PC-3 (cell line): Measurements from ENCODE around the gene DOK7. TPM values are rescaled to one million over a fixed set of nuclear protein-coding genes. Genes with fewer than 3 reads are reported as not detected.

ENCODE experiments used
- ATAC-seq: fragments of 200-7000 bp; cut with Tn5 transposase; 2 replicates; pipeline ENCODE4 v1.9.1; 2020; ENCODE audit warnings: mild to moderate bottlenecking, moderate library complexity
- BruUV-seq: library from RNA; stranded (reverse); fragments of 400-500 nt; replicated peaks from 2 replicates; lab custom pipeline; 2021; lab: Mats Ljungman, UMichigan
- CTCF ChIA-PET: fragments of 300-600 bp; sonication (Branson Sonifier 250); formaldehyde crosslinking; loops from one replicate; lab custom pipeline; 2022; ENCODE audit warnings: antibody characterized with exemption; lab: Charles Lee
- POLR2A ChIA-PET: fragments of 300-600 bp; sonication (Branson Sonifier 250); formaldehyde crosslinking; loops from one replicate; lab custom pipeline; 2022; ENCODE audit warnings: antibody characterized with exemption; ENCODE audit not compliant: unreplicated experiment; lab: Charles Lee
- DNase-seq: peaks from one replicate; pipeline ENCODE4 v3.0.0-alpha.2; 2015
- H2AFZ ChIP-seq: fragments of 300-600 bp; sonication (generic); 2 replicates; pipeline ENCODE4 v1.6.0; 2016; ENCODE audit warnings: antibody characterized with exemption, low read length
- H3F3A ChIP-seq: fragments of 300-600 bp; sonication (generic); one replicate; pipeline ENCODE4 v1.6.0; 2017; ENCODE audit warnings: antibody characterized with exemption, low read length, control low read depth, mild to moderate bottlenecking; ENCODE audit not compliant: unreplicated experiment
- H3K27ac ChIP-seq: fragments of 300-600 bp; sonication (generic); 2 replicates; pipeline ENCODE4 v1.5.1; 2016; ENCODE audit warnings: mild to moderate bottlenecking, low read length
- H3K27me3 ChIP-seq: fragments of 300-600 bp; sonication (generic); 2 replicates; pipeline ENCODE4 v1.6.1; 2016; ENCODE audit warnings: low read length, mixed read lengths
- H3K36me3 ChIP-seq: fragments of 300-600 bp; sonication (generic); 2 replicates; pipeline ENCODE4 v1.6.1; 2016; ENCODE audit warnings: low read depth, mixed run types, low read length, mixed read lengths
- H3K4me1 ChIP-seq: fragments of 300-600 bp; sonication (generic); 2 replicates; pipeline ENCODE4 v1.5.1; 2016; ENCODE audit warnings: low read length; ENCODE audit not compliant: insufficient read depth
- H3K4me2 ChIP-seq: fragments of 300-600 bp; sonication (generic); 2 replicates; pipeline ENCODE4 v1.6.0; 2016; ENCODE audit warnings: low read length
- H3K4me3 ChIP-seq: fragments of 300-600 bp; sonication (generic); 2 replicates; pipeline ENCODE4 v1.5.1; 2016; ENCODE audit warnings: mild to moderate bottlenecking, low read length, mixed read lengths
- H3K79me2 ChIP-seq: fragments of 300-600 bp; sonication (generic); 2 replicates; pipeline ENCODE4 v1.6.1; 2017; ENCODE audit warnings: low read length, mixed read lengths
- H3K9ac ChIP-seq: fragments of 300-600 bp; sonication (generic); 2 replicates; pipeline ENCODE4 v1.6.0; 2016; ENCODE audit warnings: mild to moderate bottlenecking, low read length
- H3K9me2 ChIP-seq: fragments of 300-600 bp; sonication (generic); replicated peaks from 2 replicates; pipeline ENCODE4 v1.6.1; 2016; ENCODE audit warnings: mixed run types, low read length, mixed read lengths
- H3K9me3 ChIP-seq: fragments of 300-600 bp; sonication (generic); 2 replicates; pipeline ENCODE4 v1.6.1; 2016; ENCODE audit warnings: low read length, mixed read lengths
- H4K20me1 ChIP-seq: fragments of 300-600 bp; sonication (generic); 2 replicates; pipeline ENCODE4 v1.6.1; 2016; ENCODE audit warnings: low read length, mixed read lengths
- EZH2 ChIP-seq: fragments of 300-600 bp; sonication (generic); IDR thresholded peaks from one replicate; pipeline ENCODE4 v1.6.1; 2017; ENCODE audit warnings: antibody characterized with exemption, mild to moderate bottlenecking, low read length; ENCODE audit not compliant: unreplicated experiment
- EZH2phosphoT487 ChIP-seq: fragments of 300-600 bp; sonication (generic); IDR thresholded peaks from 2 replicates; pipeline ENCODE4 v1.6.1; 2018; ENCODE audit warnings: mild to moderate bottlenecking, antibody characterized with exemption, low read length, borderline replicate concordance
- intact Hi-C: fragments of 100-400 bp; cut with micrococcal nuclease; formaldehyde crosslinking; loops from 2 replicates; pipeline ENCODE4 v1.9.0; 2023
- total RNA-seq: library from RNA; depleted of rRNA; stranded (reverse); fragments of >200 nt; gene quantifications from 2 replicates; pipeline ENCODE4 v1.2.3, GENCODE V29; 2014
- TF ChIP-seq, protein P1 (sequence below): fragments of 300-600 bp; sonication (generic); conservative IDR thresholded peaks from 2 replicates; pipeline ENCODE4 v1.5.1; 2017; ENCODE audit warnings: antibody characterized with exemption, low read depth, mild to moderate bottlenecking, low read length

The DOK7 gene
- total RNA-seq, 1 experiment from 2014 or later: 2.5 TPM

DNA sequence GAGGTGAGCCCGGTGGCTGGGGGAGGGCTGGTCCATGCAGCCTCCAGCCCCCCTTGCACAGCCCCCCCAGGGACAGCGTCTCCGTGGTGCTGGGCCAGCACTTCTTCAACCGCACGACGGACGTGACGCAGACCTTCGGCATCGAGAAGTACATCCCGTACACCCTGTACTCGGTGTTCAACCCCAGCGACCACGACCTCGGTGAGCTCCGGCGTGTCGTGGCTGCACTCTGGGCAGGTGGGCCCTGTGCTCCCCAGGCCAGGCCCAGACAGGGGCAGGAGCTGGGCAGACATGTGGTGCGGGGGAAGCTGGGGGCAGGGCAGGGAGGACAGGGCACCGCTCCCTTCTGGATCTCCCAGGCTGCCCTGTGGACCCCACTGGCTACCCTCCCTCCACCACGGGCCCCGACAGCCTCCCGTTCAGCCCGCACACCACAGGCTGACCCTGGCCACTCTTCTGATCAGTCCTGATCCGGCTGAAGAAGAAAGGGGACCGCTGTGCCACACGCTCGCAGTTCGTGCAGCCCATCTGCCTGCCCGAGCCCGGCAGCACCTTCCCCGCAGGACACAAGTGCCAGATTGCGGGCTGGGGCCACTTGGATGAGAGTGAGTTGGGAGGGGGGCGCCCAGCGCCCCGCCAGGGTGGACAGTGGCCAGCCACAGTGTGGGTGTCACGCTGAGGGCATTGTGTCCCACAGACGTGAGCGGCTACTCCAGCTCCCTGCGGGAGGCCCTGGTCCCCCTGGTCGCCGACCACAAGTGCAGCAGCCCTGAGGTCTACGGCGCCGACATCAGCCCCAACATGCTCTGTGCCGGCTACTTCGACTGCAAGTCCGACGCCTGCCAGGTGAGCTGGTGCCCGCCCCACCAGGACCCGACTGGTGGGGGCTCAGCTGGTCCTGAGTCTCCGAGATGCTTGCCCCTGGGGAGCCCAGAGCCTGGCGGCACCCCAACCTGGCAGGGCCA is 15.4 kb upstream of the DOK7 start:
- H2AFZ ChIP-seq: no peak overlapping the region
- no peaks in the 10 kb centered on the region for H3F3A ChIP-seq
- H3K4me2 ChIP-seq: no peak overlapping the region
- no peaks in the 10 kb centered on the region for H4K20me1 ChIP-seq
- no peaks in the 10 kb centered on the region for H3K36me3 ChIP-seq
- H3K4me1 ChIP-seq: peaks cover 8% of the 10 kb centered on the region; the same call in 1 of the 2 replicates
- no peaks in the 10 kb centered on the region for H3K79me2 ChIP-seq
- TF ChIP-seq EZH2 (no peak), EZH2phosphoT487 (no peak)
- TF ChIP-seq, protein P1, sequence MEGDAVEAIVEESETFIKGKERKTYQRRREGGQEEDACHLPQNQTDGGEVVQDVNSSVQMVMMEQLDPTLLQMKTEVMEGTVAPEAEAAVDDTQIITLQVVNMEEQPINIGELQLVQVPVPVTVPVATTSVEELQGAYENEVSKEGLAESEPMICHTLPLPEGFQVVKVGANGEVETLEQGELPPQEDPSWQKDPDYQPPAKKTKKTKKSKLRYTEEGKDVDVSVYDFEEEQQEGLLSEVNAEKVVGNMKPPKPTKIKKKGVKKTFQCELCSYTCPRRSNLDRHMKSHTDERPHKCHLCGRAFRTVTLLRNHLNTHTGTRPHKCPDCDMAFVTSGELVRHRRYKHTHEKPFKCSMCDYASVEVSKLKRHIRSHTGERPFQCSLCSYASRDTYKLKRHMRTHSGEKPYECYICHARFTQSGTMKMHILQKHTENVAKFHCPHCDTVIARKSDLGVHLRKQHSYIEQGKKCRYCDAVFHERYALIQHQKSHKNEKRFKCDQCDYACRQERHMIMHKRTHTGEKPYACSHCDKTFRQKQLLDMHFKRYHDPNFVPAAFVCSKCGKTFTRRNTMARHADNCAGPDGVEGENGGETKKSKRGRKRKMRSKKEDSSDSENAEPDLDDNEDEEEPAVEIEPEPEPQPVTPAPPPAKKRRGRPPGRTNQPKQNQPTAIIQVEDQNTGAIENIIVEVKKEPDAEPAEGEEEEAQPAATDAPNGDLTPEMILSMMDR: no peak
- no peak for ATAC-seq
- no peak overlapping the region for H3K9ac ChIP-seq
- H3K4me3 ChIP-seq: no peak overlapping the region
- ChIA-PET CTCF (no interaction called here), POLR2A (no interaction called here)
- no peaks in the 10 kb centered on the region for H3K27me3 ChIP-seq
- no peaks in the 10 kb centered on the region for H3K9me2 ChIP-seq
- BruUV-seq: no TSS peak
- DNase-seq: no peak
- no peaks in the 10 kb centered on the region for H3K9me3 ChIP-seq
- H3K27ac ChIP-seq: no peak overlapping the region
- intact Hi-C loops: no loop called here

DNA sequence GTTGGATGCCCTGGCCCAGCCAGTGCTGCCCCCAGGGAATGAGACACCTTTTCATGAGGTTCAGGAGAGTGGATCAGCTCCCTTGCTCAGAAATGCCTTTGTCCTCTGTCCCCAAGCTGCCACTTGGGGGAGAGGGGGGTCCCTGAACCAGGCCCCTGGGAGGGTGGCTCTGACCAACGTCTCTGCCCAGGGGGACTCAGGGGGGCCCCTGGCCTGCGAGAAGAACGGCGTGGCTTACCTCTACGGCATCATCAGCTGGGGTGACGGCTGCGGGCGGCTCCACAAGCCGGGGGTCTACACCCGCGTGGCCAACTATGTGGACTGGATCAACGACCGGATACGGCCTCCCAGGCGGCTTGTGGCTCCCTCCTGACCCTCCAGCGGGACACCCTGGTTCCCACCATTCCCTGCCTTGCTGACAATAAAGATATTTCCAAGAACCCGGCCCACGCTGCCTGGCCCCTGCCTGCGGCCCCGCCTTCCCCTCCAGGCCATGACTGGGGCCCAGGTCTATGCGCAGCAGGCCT is 14.0 kb upstream of the DOK7 start:
- no peak overlapping the region for H3K4me2 ChIP-seq
- H3F3A ChIP-seq: no peaks in the 10 kb centered on the region
- H4K20me1 ChIP-seq: no peaks in the 10 kb centered on the region
- intact Hi-C loops: no loop called here
- BruUV-seq: no TSS peak
- no peak overlapping the region for H2AFZ ChIP-seq
- H3K36me3 ChIP-seq: no peaks in the 10 kb centered on the region
- H3K4me1 ChIP-seq: peaks cover 8% of the 10 kb centered on the region; the same call in 1 of the 2 replicates
- H3K27ac ChIP-seq: no peak overlapping the region
- no peaks in the 10 kb centered on the region for H3K9me2 ChIP-seq
- ChIA-PET POLR2A (no interaction called here), CTCF (no interaction called here)
- H3K27me3 ChIP-seq: no peaks in the 10 kb centered on the region
- ATAC-seq: no peak
- H3K79me2 ChIP-seq: no peaks in the 10 kb centered on the region
- H3K9me3 ChIP-seq: no peaks in the 10 kb centered on the region
- H3K4me3 ChIP-seq: no peak overlapping the region
- TF ChIP-seq EZH2phosphoT487 (no peak), EZH2 (no peak)
- TF ChIP-seq, protein P1: no peak
- no peak overlapping the region for H3K9ac ChIP-seq
- DNase-seq: no peak
